ENCODE measurements around the gene TPH2. TPM values are rescaled to one million over a fixed set of nuclear protein-coding genes. Genes with fewer than 3 reads are reported as not detected.

TPH2 gene
- total RNA-seq, 1 donor from 2014 or later, result not detected

GRCh38 chr12:71972441-71973074 is 33.9 kb downstream of the TPH2 start:
- Mint-ChIP-seq H3K36me3 (no peaks in the 10 kb centered on the region), H3K4me3 (no peak overlapping the region), H3K9me3 (no peaks in the 10 kb centered on the region), H3K27me3 (ENCODE audit: low read depth) (peaks cover 2% of the 10 kb centered on the region), H3K27ac (no peak overlapping the region), H3K4me1 (no peaks in the 10 kb centered on the region)
- TF ChIP-seq, protein P1, sequence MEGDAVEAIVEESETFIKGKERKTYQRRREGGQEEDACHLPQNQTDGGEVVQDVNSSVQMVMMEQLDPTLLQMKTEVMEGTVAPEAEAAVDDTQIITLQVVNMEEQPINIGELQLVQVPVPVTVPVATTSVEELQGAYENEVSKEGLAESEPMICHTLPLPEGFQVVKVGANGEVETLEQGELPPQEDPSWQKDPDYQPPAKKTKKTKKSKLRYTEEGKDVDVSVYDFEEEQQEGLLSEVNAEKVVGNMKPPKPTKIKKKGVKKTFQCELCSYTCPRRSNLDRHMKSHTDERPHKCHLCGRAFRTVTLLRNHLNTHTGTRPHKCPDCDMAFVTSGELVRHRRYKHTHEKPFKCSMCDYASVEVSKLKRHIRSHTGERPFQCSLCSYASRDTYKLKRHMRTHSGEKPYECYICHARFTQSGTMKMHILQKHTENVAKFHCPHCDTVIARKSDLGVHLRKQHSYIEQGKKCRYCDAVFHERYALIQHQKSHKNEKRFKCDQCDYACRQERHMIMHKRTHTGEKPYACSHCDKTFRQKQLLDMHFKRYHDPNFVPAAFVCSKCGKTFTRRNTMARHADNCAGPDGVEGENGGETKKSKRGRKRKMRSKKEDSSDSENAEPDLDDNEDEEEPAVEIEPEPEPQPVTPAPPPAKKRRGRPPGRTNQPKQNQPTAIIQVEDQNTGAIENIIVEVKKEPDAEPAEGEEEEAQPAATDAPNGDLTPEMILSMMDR (IDR thresholded peaks at IDR 0.05; ENCODE audit: unreplicated experiment), result no peak
- no peak for DNase-seq (ENCODE audit: low spot score in 2 of 2, unreplicated experiment in 2 of 2)

DNA sequence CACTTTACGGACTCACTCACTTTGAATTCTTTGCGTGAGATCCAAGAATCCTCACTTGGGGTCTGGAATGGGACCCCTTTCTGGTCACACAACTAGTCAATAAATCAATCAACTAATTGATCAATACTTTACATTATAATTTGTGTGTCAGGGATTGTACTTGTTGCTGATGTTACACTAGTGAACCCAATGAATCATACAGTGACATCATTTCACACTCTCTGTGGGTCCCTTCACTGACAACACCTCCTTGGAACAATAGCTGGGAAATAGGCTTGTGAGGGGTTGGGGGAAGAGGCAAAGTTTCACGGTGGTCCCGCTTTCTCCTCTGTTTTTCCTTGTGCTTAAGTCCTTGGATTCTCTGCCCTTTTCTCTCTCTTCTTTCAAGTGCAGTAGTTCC is 35.0 kb downstream of the TPH2 start:
- no peak overlapping the region for H3K4me3 Mint-ChIP-seq
- no peaks in the 10 kb centered on the region for H3K4me1 Mint-ChIP-seq
- no peak overlapping the region for H3K27ac Mint-ChIP-seq
- no peaks in the 10 kb centered on the region for H3K27me3 Mint-ChIP-seq (ENCODE audit: low read depth)
- H3K36me3 Mint-ChIP-seq, result no peaks in the 10 kb centered on the region
- no peaks in the 10 kb centered on the region for H3K9me3 Mint-ChIP-seq
- DNase-seq (ENCODE audit: low spot score in 2 of 2, unreplicated experiment in 2 of 2), result no peak
- TF ChIP-seq, protein P1 (IDR thresholded peaks at IDR 0.05; ENCODE audit: unreplicated experiment), result no peak

GRCh38 chr12:71980538-71980937 is 41.9 kb downstream of the TPH2 start:
- Mint-ChIP-seq H3K36me3 (no peaks in the 10 kb centered on the region), H3K9me3 (no peaks in the 10 kb centered on the region), H3K27me3 (ENCODE audit: low read depth) (no peaks in the 10 kb centered on the region), H3K4me1 (peaks cover under 1% of the 10 kb centered on the region), H3K4me3 (no peak overlapping the region), H3K27ac (no peak overlapping the region)
- TF ChIP-seq, protein P1 (IDR thresholded peaks at IDR 0.05; ENCODE audit: unreplicated experiment), result no peak
- DNase-seq (ENCODE audit: low spot score in 2 of 2, unreplicated experiment in 2 of 2), result no peak

- Mint-ChIP-seq H3K27ac (no peak overlapping the region), H3K36me3 (no peaks in the 10 kb centered on the region), H3K27me3 (ENCODE audit: low read depth) (no peaks in the 10 kb centered on the region), H3K9me3 (no peaks in the 10 kb centered on the region), H3K4me3 (no peak overlapping the region), H3K4me1 (peaks cover 6% of the 10 kb centered on the region)
- TF ChIP-seq, protein P1 (IDR thresholded peaks at IDR 0.05; ENCODE audit: unreplicated experiment), result no peak
- DNase-seq (ENCODE audit: low spot score in 2 of 2, unreplicated experiment in 2 of 2), result no peak
Observed at GRCh38 chr12:71981149-71981548, 42.5 kb downstream of the TPH2 start.

GRCh38 chr12:71994715-71995114 is 56.1 kb downstream of the TPH2 start:
- TF ChIP-seq, protein P1 (IDR thresholded peaks at IDR 0.05; ENCODE audit: unreplicated experiment), result no peak
- peaks cover 2% of the 10 kb centered on the region for H3K4me1 Mint-ChIP-seq
- no peak for DNase-seq (ENCODE audit: low spot score in 2 of 2, unreplicated experiment in 2 of 2)
- H3K4me3 Mint-ChIP-seq, result no peak overlapping the region
- no peaks in the 10 kb centered on the region for H3K9me3 Mint-ChIP-seq
- no peaks in the 10 kb centered on the region for H3K36me3 Mint-ChIP-seq
- no peak overlapping the region for H3K27ac Mint-ChIP-seq
- peaks cover 6% of the 10 kb centered on the region for H3K27me3 Mint-ChIP-seq (ENCODE audit: low read depth)

DNA sequence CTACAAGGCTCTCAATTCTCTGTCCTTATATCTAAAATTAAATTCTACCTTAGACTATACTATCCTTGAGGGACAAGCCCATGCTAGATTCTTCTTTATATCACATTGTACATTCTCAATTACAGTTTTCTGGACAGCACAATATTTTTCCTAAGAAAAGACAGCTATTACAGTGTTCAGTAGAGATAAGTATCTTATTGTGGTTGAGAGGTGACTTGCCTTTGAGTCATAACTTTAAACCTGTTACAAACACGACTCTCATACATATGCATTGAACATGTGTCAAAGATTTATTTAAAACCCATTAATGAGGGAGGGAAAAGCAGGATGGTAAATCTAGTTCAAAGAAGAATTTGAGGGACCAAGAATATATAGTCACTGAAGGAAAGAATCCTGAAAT is 61.1 kb downstream of the TPH2 start:
- TF ChIP-seq, protein P1 (IDR thresholded peaks at IDR 0.05; ENCODE audit: unreplicated experiment), result no peak
- no peaks in the 10 kb centered on the region for H3K36me3 Mint-ChIP-seq
- no peaks in the 10 kb centered on the region for H3K4me1 Mint-ChIP-seq
- DNase-seq (ENCODE audit: low spot score in 2 of 2, unreplicated experiment in 2 of 2), result no peak
- H3K4me3 Mint-ChIP-seq, result no peak overlapping the region
- H3K27ac Mint-ChIP-seq, result no peak overlapping the region
- H3K27me3 Mint-ChIP-seq (ENCODE audit: low read depth), result peaks cover 8% of the 10 kb centered on the region
- no peaks in the 10 kb centered on the region for H3K9me3 Mint-ChIP-seq
